ENCODE data around the gene OPHN1. TPM values are rescaled to one million over a fixed set of nuclear protein-coding genes. Genes with fewer than 3 reads are reported as not detected.
"Not testable (repeated sequence)": the region's sequence is repeated elsewhere in the genome, so short reads cannot be mapped to it uniquely, and the experiment has no call there.

The OPHN1 gene
- total RNA-seq, 3 donors from 2014 or later = 7.5 to 9.5 (median 7.6) TPM

GRCh38 chrX:68079961-68080360 is 353.3 kb downstream of the OPHN1 start:
- intact Hi-C loops (cut with DNase I, micrococcal nuclease) = no loop called here
- no peaks in the 10 kb centered on the region for H3K9me3 ChIP-seq
- ATAC-seq (no peak), DNase-seq (no peak)
- H3K4me3 ChIP-seq = no peak overlapping the region
- TF ChIP-seq CTCF (IDR thresholded peaks at IDR 0.05) = no peak
- H3K36me3 ChIP-seq (ENCODE audit: low read depth) = no peaks in the 10 kb centered on the region
- H3K4me1 ChIP-seq (ENCODE audit: low read depth) = no peaks in the 10 kb centered on the region

- DNase-seq; H3K36me3 ChIP-seq (ENCODE audit: low read depth); H3K9me3 ChIP-seq; H3K4me1 ChIP-seq (ENCODE audit: low read depth); ATAC-seq; intact Hi-C loops (cut with DNase I, micrococcal nuclease); H3K4me3 ChIP-seq: not testable (repeated sequence)
These were observed 354.5 kb downstream of the OPHN1 start for GRCh38 chrX:68078801-68079200.

- no peak for TF ChIP-seq CTCF (IDR thresholded peaks at IDR 0.05)
- H3K36me3 ChIP-seq (ENCODE audit: low read depth) = no peaks in the 10 kb centered on the region
- no peak overlapping the region for H3K4me3 ChIP-seq
- intact Hi-C loops (cut with DNase I, micrococcal nuclease) = no loop called here
- H3K4me1 ChIP-seq (ENCODE audit: low read depth) = no peaks in the 10 kb centered on the region
- ATAC-seq (no peak), DNase-seq (no peak)
- H3K9me3 ChIP-seq = no peaks in the 10 kb centered on the region
These were observed 355.9 kb downstream of the OPHN1 start for GRCh38 chrX:68077378-68077777.

GRCh38 chrX:68072041-68072440 is 361.3 kb downstream of the OPHN1 start:
- intact Hi-C loops (cut with DNase I, micrococcal nuclease) = no loop called here
- Histone ChIP-seq H3K9me3 (no peaks in the 10 kb centered on the region), H3K4me3 (no peak overlapping the region), H3K36me3 (ENCODE audit: low read depth) (no peaks in the 10 kb centered on the region), H3K4me1 (ENCODE audit: low read depth) (no peaks in the 10 kb centered on the region)
- ATAC-seq (no peak), DNase-seq (no peak)
- no peak for TF ChIP-seq CTCF (IDR thresholded peaks at IDR 0.05)

- DNase-seq; H3K9me3 ChIP-seq; H3K4me1 ChIP-seq (ENCODE audit: low read depth); ATAC-seq; intact Hi-C loops (cut with DNase I, micrococcal nuclease); H3K36me3 ChIP-seq (ENCODE audit: low read depth); H3K4me3 ChIP-seq: not testable (repeated sequence)
These were observed 363.2 kb downstream of the OPHN1 start for GRCh38 chrX:68070119-68070518.

- ATAC-seq = no peak
- intact Hi-C loops (cut with DNase I, micrococcal nuclease) = no loop called here
These were observed 372.1 kb downstream of the OPHN1 start for GRCh38 chrX:68061206-68061535.

More at GRCh38 chrX:68061206-68061535, 372.1 kb downstream of the OPHN1 start:
- no peak for DNase-seq
- H3K36me3 ChIP-seq (ENCODE audit: low read depth) = no peaks in the 10 kb centered on the region
- H3K4me1 ChIP-seq (ENCODE audit: low read depth) = no peaks in the 10 kb centered on the region
- H3K4me3 ChIP-seq = no peak overlapping the region
- no peaks in the 10 kb centered on the region for H3K9me3 ChIP-seq
- no peak for TF ChIP-seq CTCF (IDR thresholded peaks at IDR 0.05)

Data from mucosa of descending colon (tissue), 3 donors.